Prostate gland (tissue), 2 donors: Measurements from ENCODE around the gene FOXE3.

Source experiments
- CTCF ChIP-seq, 4 experiments: fragments of 200-600 bp in 2 of 4; fragments of 450-650 bp in 2 of 4; sonication (generic) in 2 of 4; IDR thresholded peaks; 1 replicate in 3 of 4; 2 replicates in 1 of 4; pipeline ENCODE4 v1.5.1; 2016 to 2019; ENCODE audit warnings: antibody characterized with exemption in 4 of 4, mild to moderate bottlenecking in 2 of 4, moderate library complexity in 2 of 4
- POLR2A ChIP-seq: fragments of 450-650 bp; IDR thresholded peaks from one replicate; pipeline ENCODE4 v1.6.1; 2016; ENCODE audit warnings: antibody characterized with exemption, mild to moderate bottlenecking

GRCh38 chr1:47423872-47424271, 7.8 kb downstream of the FOXE3 start:
- TF ChIP-seq CTCF (IDR thresholded peaks at IDR 0.05): no peak
- TF ChIP-seq POLR2A: no peak
